Caco-2 (cell line): ENCODE data around the gene ENOX1. TPM values are rescaled to one million over a fixed set of nuclear protein-coding genes. Genes with fewer than 3 reads are reported as not detected.

Source experiments
- BruUV-seq: library from RNA; stranded (reverse); fragments of 400-500 nt; replicated peaks from 2 replicates; lab custom pipeline; 2021; lab: Mats Ljungman, UMichigan
- CTCF ChIA-PET: fragments of 300-600 bp; sonication (Branson Sonifier 250); formaldehyde crosslinking; loops from one replicate; lab custom pipeline; 2022; ENCODE audit warnings: antibody characterized with exemption; lab: Charles Lee
- POLR2A ChIA-PET: fragments of 300-600 bp; sonication (Branson Sonifier 250); formaldehyde crosslinking; loops from one replicate; lab custom pipeline; 2022; ENCODE audit warnings: antibody characterized with exemption; lab: Charles Lee
- DNase-seq, 2 experiments: peaks; one replicate each; pipeline versions ENCODE4 v3.0.0 to v3.0.0-alpha.2; 2020 to 2022
- H3K27me3 ChIP-seq: replicated peaks from 2 replicates; pipeline ENCODE4 v1.6.0; 2011; ENCODE audit warnings: low read length; ENCODE audit not compliant: control insufficient read depth, insufficient read depth
- H3K36me3 ChIP-seq: 2 replicates; pipeline ENCODE4 v1.5.1; 2011; ENCODE audit warnings: low read length; ENCODE audit not compliant: control insufficient read depth, insufficient read depth
- H3K4me1 ChIP-seq: fragments of 250-450 bp; sonication (Bioruptor Pico); 2 replicates; pipeline ENCODE4 v1.5.1; 2020; ENCODE audit warnings: mild to moderate bottlenecking
- H3K4me3 ChIP-seq: 2 replicates; pipeline ENCODE4 v1.5.1; 2011; ENCODE audit warnings: low read depth, mild to moderate bottlenecking, control low read depth, low read length
- H3K9me3 ChIP-seq: fragments of 250-450 bp; sonication (Bioruptor Pico); 2 replicates; pipeline ENCODE4 v1.5.1; 2020; ENCODE audit warnings: mild to moderate bottlenecking, moderate library complexity
- H3K27ac Mint-ChIP-seq: one replicate; pipeline ENCODE4 v1.8.0; 2022; ENCODE audit warnings: mixed read lengths; ENCODE audit not compliant: unreplicated experiment
- H3K27me3 Mint-ChIP-seq: one replicate; pipeline ENCODE4 v1.8.0; 2022; ENCODE audit warnings: mixed read lengths; ENCODE audit not compliant: insufficient read depth, unreplicated experiment
- H3K36me3 Mint-ChIP-seq: one replicate; pipeline ENCODE4 v1.8.0; 2022; ENCODE audit warnings: mild to moderate bottlenecking, mixed read lengths; ENCODE audit not compliant: insufficient read depth, unreplicated experiment
- H3K4me1 Mint-ChIP-seq: one replicate; pipeline ENCODE4 v1.8.0; 2022; ENCODE audit warnings: low read depth, mixed read lengths; ENCODE audit not compliant: unreplicated experiment
- H3K4me3 Mint-ChIP-seq: one replicate; pipeline ENCODE4 v1.8.0; 2022; ENCODE audit warnings: mild to moderate bottlenecking, moderate library complexity, mixed read lengths; ENCODE audit not compliant: unreplicated experiment
- H3K9me3 Mint-ChIP-seq: one replicate; pipeline ENCODE4 v1.8.0; 2022; ENCODE audit warnings: mixed read lengths; ENCODE audit not compliant: unreplicated experiment
- intact Hi-C: fragments of 100-400 bp; cut with micrococcal nuclease; formaldehyde crosslinking; loops from one replicate; pipeline ENCODE4 v1.10.0; 2022; ENCODE audit not compliant: unreplicated experiment
- total RNA-seq: library from RNA; stranded (reverse); gene quantifications from 2 replicates; pipeline ENCODE4 v1.2.3, GENCODE V29; 2022
- TF ChIP-seq, protein P1 (sequence below), 2 experiments: fragments of 200-600 bp in 1 of 2; IDR thresholded peaks; 1 replicate in 1 of 2; 2 replicates in 1 of 2; pipeline versions ENCODE4 v1.5.1 to v1.8.0; 2011 to 2022; ENCODE audit warnings: antibody characterized with exemption in 1 of 2, control low read depth in 1 of 2, inconsistent platforms in 1 of 2, low read depth in 1 of 2, low read length in 1 of 2, mild to moderate bottlenecking in 1 of 2, moderate library complexity in 1 of 2; ENCODE audit not compliant: insufficient read depth in 1 of 2, severe bottlenecking in 1 of 2, unreplicated experiment in 1 of 2

ENOX1 gene
- total RNA-seq, 1 experiment from 2014 or later = 9.1 TPM

DNA sequence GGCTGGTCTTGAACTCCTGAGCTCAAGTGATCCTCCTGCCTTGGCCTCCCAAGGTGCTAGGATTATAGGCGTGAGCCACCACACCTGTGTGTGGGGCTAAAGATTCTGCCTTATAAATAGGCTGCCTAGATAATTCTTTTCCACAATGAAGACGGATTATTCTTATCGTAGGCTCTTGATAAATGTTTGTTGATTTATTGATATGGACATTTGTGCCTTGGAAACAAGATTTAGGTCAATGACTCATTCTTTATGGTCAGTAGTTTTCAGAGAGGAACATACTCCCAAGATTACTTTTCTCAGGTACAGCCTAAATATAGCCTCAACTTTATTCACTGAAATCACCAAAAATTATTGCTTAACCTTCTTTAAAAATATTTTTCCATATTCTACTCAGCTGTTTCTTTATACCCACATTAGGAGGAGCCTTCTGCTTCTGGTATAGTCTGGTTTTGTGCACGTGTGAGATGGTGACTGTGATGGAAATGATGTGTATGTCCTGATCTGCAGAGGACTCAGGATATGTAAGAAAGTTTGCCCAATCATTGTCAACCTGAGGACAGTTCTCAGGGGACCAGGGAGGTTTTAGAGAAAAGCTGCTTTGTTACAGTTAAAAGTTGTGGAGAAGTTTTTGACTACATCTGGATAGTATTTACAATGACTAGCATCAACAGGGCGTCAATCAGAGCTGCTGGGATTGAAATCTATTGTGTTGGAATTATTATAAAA, 554.5 kb downstream of the ENOX1 start:
- no TSS peak for BruUV-seq
- H3K27me3 Mint-ChIP-seq = no peaks in the 10 kb centered on the region
- intact Hi-C loops = no loop called here
- peaks cover 10% of the 10 kb centered on the region for H3K36me3 Mint-ChIP-seq
- POLR2A ChIA-PET = no interaction called here
- Histone ChIP-seq H3K4me1 (no peaks in the 10 kb centered on the region), H3K9me3 (no peaks in the 10 kb centered on the region), H3K27me3 (no peaks in the 10 kb centered on the region), H3K4me3 (no peak overlapping the region), H3K36me3 (no peaks in the 10 kb centered on the region)
- DNase-seq = no peak
- H3K4me1 Mint-ChIP-seq = no peaks in the 10 kb centered on the region
- H3K9me3 Mint-ChIP-seq = no peaks in the 10 kb centered on the region
- CTCF ChIA-PET = no interaction called here
- no peak overlapping the region for H3K4me3 Mint-ChIP-seq
- H3K27ac Mint-ChIP-seq = no peak overlapping the region
- TF ChIP-seq, protein P1, sequence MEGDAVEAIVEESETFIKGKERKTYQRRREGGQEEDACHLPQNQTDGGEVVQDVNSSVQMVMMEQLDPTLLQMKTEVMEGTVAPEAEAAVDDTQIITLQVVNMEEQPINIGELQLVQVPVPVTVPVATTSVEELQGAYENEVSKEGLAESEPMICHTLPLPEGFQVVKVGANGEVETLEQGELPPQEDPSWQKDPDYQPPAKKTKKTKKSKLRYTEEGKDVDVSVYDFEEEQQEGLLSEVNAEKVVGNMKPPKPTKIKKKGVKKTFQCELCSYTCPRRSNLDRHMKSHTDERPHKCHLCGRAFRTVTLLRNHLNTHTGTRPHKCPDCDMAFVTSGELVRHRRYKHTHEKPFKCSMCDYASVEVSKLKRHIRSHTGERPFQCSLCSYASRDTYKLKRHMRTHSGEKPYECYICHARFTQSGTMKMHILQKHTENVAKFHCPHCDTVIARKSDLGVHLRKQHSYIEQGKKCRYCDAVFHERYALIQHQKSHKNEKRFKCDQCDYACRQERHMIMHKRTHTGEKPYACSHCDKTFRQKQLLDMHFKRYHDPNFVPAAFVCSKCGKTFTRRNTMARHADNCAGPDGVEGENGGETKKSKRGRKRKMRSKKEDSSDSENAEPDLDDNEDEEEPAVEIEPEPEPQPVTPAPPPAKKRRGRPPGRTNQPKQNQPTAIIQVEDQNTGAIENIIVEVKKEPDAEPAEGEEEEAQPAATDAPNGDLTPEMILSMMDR (IDR thresholded peaks at IDR 0.05; ENCODE audit: insufficient read depth in 1 of 2, low read depth in 1 of 2, low read length in 1 of 2, severe bottlenecking in 1 of 2, unreplicated experiment in 1 of 2) = no peak

- ChIA-PET CTCF (no interaction called here), POLR2A (no interaction called here)
- no peaks in the 10 kb centered on the region for H3K4me1 Mint-ChIP-seq
- Histone ChIP-seq H3K27me3 (no peaks in the 10 kb centered on the region), H3K4me3 (no peak overlapping the region), H3K9me3 (no peaks in the 10 kb centered on the region), H3K4me1 (no peaks in the 10 kb centered on the region), H3K36me3 (no peaks in the 10 kb centered on the region)
- H3K4me3 Mint-ChIP-seq = no peak overlapping the region
- H3K36me3 Mint-ChIP-seq = peaks cover 10% of the 10 kb centered on the region
- H3K27ac Mint-ChIP-seq = no peak overlapping the region
- intact Hi-C loops = no loop called here
- no peak for DNase-seq
- no peaks in the 10 kb centered on the region for H3K9me3 Mint-ChIP-seq
- TF ChIP-seq, protein P1 (IDR thresholded peaks at IDR 0.05; ENCODE audit: insufficient read depth in 1 of 2, low read depth in 1 of 2, low read length in 1 of 2, severe bottlenecking in 1 of 2, unreplicated experiment in 1 of 2) = no peak
- BruUV-seq = no TSS peak
- H3K27me3 Mint-ChIP-seq = no peaks in the 10 kb centered on the region
Observed at GRCh38 chr13:43230989-43231388, 555.8 kb downstream of the ENOX1 start.

DNA sequence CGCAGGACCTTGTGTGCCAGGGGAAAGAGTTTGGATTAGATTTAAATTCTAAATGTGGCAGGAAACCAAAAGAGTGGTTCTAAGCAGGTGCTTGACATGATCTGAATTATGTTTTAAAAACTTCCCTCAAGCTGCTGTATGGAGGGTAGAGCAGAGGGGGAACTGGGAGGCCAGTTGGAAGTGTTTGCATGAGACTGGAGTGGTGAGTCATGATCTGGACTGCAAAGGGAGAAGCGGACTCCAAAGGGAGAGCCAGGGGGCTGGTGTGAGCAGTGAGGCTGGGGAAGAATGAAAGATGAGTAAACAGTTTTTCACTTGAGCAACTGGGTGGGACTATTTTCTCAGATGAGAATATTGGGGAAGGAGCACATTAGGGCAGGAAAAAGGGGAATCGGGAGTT, 557.3 kb downstream of the ENOX1 start:
- TF ChIP-seq, protein P1 (IDR thresholded peaks at IDR 0.05; ENCODE audit: insufficient read depth in 1 of 2, low read depth in 1 of 2, low read length in 1 of 2, severe bottlenecking in 1 of 2, unreplicated experiment in 1 of 2) = no peak
- no peaks in the 10 kb centered on the region for H3K27me3 Mint-ChIP-seq
- no peaks in the 10 kb centered on the region for H3K4me1 ChIP-seq
- no peak for DNase-seq
- ChIA-PET CTCF (no interaction called here), POLR2A (no interaction called here)
- no peak overlapping the region for H3K4me3 Mint-ChIP-seq
- H3K9me3 Mint-ChIP-seq = no peaks in the 10 kb centered on the region
- no peaks in the 10 kb centered on the region for H3K27me3 ChIP-seq
- no TSS peak for BruUV-seq
- H3K4me1 Mint-ChIP-seq = no peaks in the 10 kb centered on the region
- intact Hi-C loops = no loop called here
- H3K36me3 Mint-ChIP-seq = peaks cover 10% of the 10 kb centered on the region
- H3K36me3 ChIP-seq = no peaks in the 10 kb centered on the region
- H3K27ac Mint-ChIP-seq = no peak overlapping the region
- no peak overlapping the region for H3K4me3 ChIP-seq
- H3K9me3 ChIP-seq = no peaks in the 10 kb centered on the region
